ENCODE data around the gene UMODL1. TPM values are rescaled to one million over a fixed set of nuclear protein-coding genes. Genes with fewer than 3 reads are reported as not detected.

UMODL1 gene
- polyA plus RNA-seq, 3 donors from 2014 or later = not detected

DNA sequence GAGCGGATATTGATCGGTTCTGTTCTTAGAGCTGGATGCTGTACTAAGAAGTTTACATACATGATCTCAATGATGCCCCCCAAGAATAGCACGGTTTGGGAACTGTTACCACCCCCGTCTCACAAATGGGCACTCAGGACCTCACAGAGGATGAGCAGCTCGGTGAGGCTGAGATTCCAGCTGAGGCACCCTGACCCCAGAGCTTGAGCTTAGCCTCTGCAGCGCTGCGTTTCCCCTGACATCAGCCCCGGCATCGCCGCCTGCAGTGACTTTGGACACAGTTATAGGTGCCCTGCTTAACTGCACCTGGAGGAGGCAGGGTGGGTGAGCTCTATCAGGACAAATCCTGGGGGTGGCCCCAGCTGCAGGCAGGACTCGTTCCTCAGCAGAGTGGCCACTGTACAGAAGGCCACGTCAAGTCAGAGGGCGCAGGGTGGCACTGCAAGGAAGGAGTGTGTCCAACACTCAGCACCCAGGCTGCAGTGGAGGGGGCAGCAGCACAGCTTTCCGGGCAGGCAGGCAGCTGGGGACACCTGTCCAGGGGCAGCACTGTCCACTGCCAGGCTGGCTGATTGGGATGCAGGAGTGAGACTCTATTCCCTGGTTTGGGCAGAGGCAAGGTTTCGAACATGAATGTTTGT, 82.0 kb downstream of the UMODL1 start:
- no peaks in the 10 kb centered on the region for H3K36me3 Mint-ChIP-seq
- no peaks in the 10 kb centered on the region for H3K9me3 Mint-ChIP-seq
- no peak overlapping the region for H3K4me3 Mint-ChIP-seq
- peaks cover 7 to 9% (median 8%) of the 10 kb centered on the region in 3 donors for H3K27me3 Mint-ChIP-seq (ENCODE audit: low read depth in 3 of 3)
- DNase-seq = no peak
- peaks cover 32 to 42% of the 10 kb centered on the region in 2 donors for H3K4me1 Mint-ChIP-seq
- peak overlapping the region in 2 of 6 donors; percentile 6 to 12 for H3K27ac Mint-ChIP-seq

DNA sequence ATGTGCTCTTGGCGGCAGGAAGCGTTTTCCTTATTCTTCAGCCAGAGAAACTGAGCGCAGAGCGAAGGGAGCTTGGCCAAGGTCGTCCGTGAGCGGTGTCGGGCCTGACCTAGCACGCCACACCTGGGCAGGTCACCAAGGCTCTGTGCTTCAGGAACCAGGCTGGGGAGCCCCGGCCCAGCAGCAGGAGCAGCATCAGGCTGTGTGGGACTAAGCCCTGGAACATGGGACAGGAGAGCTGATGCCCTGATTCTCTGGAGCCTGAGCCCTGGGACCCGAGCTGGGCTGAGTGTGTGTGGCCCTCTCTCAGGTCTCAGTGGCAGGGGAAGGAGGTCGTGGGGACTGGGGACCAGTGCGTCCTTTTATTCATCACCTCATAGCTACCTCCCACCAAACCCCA, 82.6 kb downstream of the UMODL1 start:
- H3K27me3 Mint-ChIP-seq (ENCODE audit: low read depth in 3 of 3) = peaks cover 9 to 12% (median 9%) of the 10 kb centered on the region in 3 donors
- peak overlapping the region in 2 of 6 donors; percentile 12 to 80 for H3K27ac Mint-ChIP-seq
- H3K4me3 Mint-ChIP-seq = peak overlapping the region in 4 of 5 donors; percentile 20 to 79 (median 60)

DNA sequence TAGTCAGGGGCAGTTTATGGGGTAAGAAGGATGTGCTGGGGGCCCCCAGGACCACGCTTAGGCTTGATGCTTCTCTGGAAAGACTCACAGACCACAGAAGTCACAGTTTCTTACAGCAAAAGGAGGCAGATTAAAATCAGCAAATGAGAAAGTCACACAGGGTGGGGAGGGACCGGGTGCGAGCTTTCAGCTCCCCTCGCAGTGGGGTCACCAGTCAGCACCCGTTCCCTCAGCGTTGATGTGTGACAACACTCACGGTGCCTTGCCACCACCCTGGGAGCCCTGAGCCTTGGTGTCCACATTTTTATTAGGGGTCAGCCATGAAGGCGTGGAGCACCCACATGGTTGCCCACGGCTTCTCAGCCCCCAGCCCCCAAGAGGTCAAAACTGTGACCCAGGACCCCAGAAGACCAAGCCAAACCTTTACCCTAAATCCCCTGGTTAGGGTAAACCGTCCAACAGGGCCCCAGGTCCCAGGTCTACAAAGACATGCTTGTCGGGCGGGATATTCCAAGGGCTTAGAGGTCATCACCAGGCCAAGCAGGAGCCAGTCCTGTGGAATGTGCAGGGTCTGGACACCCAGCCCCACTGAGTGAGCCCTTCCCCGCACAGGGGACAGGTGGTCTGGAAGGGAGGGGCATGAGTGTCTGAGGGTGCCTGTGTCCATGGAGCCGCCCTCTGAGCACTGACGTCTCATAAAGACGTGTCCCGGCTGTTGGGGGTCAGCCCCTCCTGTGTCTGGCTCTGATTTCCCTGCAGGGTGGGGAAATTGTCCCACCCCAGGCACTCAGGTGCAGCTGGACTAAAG, 83.3 kb downstream of the UMODL1 start:
- peaks cover 38 to 45% of the 10 kb centered on the region in 2 donors for H3K4me1 Mint-ChIP-seq
- peaks cover 10 to 14% (median 11%) of the 10 kb centered on the region in 3 donors for H3K27me3 Mint-ChIP-seq (ENCODE audit: low read depth in 3 of 3)
- H3K4me3 Mint-ChIP-seq = peak overlapping the region; percentile 20 to 79 (median 50)
- H3K9me3 Mint-ChIP-seq = no peaks in the 10 kb centered on the region
- peak; percentile 33 to 51 (median 45) for DNase-seq
- no peaks in the 10 kb centered on the region for H3K36me3 Mint-ChIP-seq
- H3K27ac Mint-ChIP-seq = peak overlapping the region in 3 of 6 donors; percentile 21 to 80 (median 46)

More for the DNA sequence above, 82.6 kb downstream of the UMODL1 start:
- Mint-ChIP-seq H3K4me1 (peaks cover 33 to 42% of the 10 kb centered on the region in 2 donors), H3K9me3 (no peaks in the 10 kb centered on the region), H3K36me3 (no peaks in the 10 kb centered on the region)
- DNase-seq = no peak

GRCh38 chr21:42155045-42155855, 84.1 kb downstream of the UMODL1 start:
- Mint-ChIP-seq H3K27me3 (ENCODE audit: low read depth in 3 of 3) (peaks cover 10 to 12% (median 12%) of the 10 kb centered on the region in 3 donors), H3K36me3 (no peaks in the 10 kb centered on the region), H3K9me3 (no peaks in the 10 kb centered on the region), H3K27ac (peak overlapping the region in 3 of 6 donors; percentile 21 to 71 (median 22)), H3K4me3 (peak overlapping the region in 3 of 5 donors; percentile 10 to 40 (median 19)), H3K4me1 (peaks cover 43 to 50% of the 10 kb centered on the region in 2 donors)
- peak in 2 of 3 donors; percentile 14 to 27 for DNase-seq

GRCh38 chr21:42156690-42157605, 85.8 kb downstream of the UMODL1 start:
- DNase-seq = no peak
- Mint-ChIP-seq H3K4me1 (peaks cover 52 to 60% of the 10 kb centered on the region in 2 donors), H3K36me3 (no peaks in the 10 kb centered on the region), H3K27me3 (ENCODE audit: low read depth in 3 of 3) (peaks cover 10 to 21% (median 13%) of the 10 kb centered on the region in 3 donors), H3K4me3 (no peak overlapping the region), H3K9me3 (no peaks in the 10 kb centered on the region), H3K27ac (no peak overlapping the region)

DNA sequence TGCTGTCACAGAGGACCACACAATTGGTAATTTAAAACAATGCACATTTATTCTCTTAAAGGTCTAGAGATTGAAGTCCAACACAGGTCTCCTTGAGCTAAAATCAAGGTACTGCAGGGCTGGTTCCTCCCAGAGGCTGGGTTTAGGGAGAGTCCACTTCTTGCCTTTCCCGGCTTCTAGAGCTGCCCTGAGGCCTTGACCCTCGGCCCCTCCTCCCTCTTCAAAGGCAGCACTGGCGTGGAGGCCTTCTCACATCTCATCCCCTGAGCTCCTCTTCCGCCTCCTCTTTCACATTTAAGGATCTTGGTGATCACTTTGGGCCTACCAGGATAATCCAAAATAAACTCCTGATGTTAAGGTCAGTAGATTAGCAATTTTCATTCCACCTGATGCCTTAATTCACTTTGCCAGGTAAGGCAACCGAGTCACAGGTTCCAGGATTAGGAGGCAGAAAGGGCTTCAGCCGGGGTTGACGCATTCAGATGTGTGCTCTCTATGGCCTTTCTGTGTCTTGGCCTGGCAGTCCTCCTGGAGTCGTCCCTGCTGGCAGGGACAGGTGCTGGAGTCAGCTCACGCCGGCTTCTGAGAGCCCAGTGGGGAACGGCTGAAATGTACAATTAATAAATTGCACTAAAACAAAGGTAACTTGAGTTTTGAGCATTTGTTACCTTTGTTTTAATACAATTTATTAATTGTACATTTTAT, 86.6 kb downstream of the UMODL1 start:
- H3K9me3 Mint-ChIP-seq = no peaks in the 10 kb centered on the region
- H3K4me3 Mint-ChIP-seq = no peak overlapping the region
- H3K36me3 Mint-ChIP-seq = no peaks in the 10 kb centered on the region
- no peak overlapping the region for H3K27ac Mint-ChIP-seq
- H3K27me3 Mint-ChIP-seq (ENCODE audit: low read depth in 3 of 3) = peaks cover 10 to 18% (median 15%) of the 10 kb centered on the region in 3 donors
- no peak for DNase-seq
- H3K4me1 Mint-ChIP-seq = peaks cover 55 to 57% of the 10 kb centered on the region in 2 donors

GRCh38 chr21:42158846-42159245, 87.7 kb downstream of the UMODL1 start:
- H3K27me3 Mint-ChIP-seq (ENCODE audit: low read depth in 3 of 3) = peaks cover 10 to 17% (median 14%) of the 10 kb centered on the region in 3 donors
- no peaks in the 10 kb centered on the region for H3K9me3 Mint-ChIP-seq
- H3K4me1 Mint-ChIP-seq = peaks cover 50 to 52% of the 10 kb centered on the region in 2 donors
- H3K36me3 Mint-ChIP-seq = no peaks in the 10 kb centered on the region
- no peak overlapping the region for H3K4me3 Mint-ChIP-seq
- no peak for DNase-seq
- H3K27ac Mint-ChIP-seq = peak overlapping the region in 1 of 6 donors; percentile 66

DNA sequence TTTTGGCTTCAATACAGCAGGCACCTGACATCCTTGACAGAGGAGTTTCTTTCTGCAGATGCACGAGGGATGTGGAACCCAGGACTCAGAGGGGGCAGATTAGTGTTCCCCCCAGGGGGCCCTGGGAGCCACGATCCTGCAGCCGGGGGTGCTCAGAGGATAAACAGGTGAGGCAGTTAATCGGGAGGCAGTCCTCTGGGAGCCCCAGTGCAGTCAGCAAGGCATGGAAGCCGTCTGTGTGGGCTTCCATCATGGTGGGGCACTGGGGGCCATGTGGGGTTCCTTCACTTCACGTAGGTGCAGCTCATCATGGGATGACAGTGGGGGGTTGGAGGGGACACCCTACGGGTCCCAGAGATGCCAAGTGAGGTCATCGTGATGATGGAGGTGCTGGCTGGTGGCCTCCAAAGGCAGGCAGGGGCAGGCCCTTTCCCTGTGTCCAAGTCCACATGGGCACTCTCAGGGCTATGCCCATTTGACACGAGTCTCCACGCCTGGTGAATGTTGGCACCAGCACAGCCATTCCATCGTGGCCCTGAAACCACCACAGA, 88.5 kb downstream of the UMODL1 start:
- no peaks in the 10 kb centered on the region for H3K36me3 Mint-ChIP-seq
- H3K4me1 Mint-ChIP-seq = peaks cover 49 to 50% of the 10 kb centered on the region in 2 donors
- H3K27ac Mint-ChIP-seq = peak overlapping the region in 4 of 6 donors; percentile 31 to 79 (median 56)

GRCh38 chr21:42160111-42160721, 89.1 kb downstream of the UMODL1 start:
- Mint-ChIP-seq H3K4me1 (peaks cover 47 to 49% of the 10 kb centered on the region in 2 donors), H3K36me3 (no peaks in the 10 kb centered on the region), H3K4me3 (peak overlapping the region in 2 of 5 donors; percentile 6 to 38), H3K27me3 (ENCODE audit: low read depth in 3 of 3) (peaks cover 10 to 17% (median 12%) of the 10 kb centered on the region in 3 donors), H3K27ac (peak overlapping the region in 3 of 6 donors; percentile 31 to 79 (median 66)), H3K9me3 (no peaks in the 10 kb centered on the region)
- DNase-seq = peak; percentile 53 to 55 (median 53)

More for the DNA sequence above, 88.5 kb downstream of the UMODL1 start:
- DNase-seq = peak in 1 of 3 donors; percentile 8
- Mint-ChIP-seq H3K9me3 (no peaks in the 10 kb centered on the region), H3K27me3 (ENCODE audit: low read depth in 3 of 3) (peaks cover 10 to 17% (median 12%) of the 10 kb centered on the region in 3 donors), H3K4me3 (peak overlapping the region in 4 of 5 donors; percentile 6 to 44 (median 28))

- Mint-ChIP-seq H3K36me3 (no peaks in the 10 kb centered on the region), H3K9me3 (no peaks in the 10 kb centered on the region), H3K4me3 (no peak overlapping the region), H3K27me3 (ENCODE audit: low read depth in 3 of 3) (peaks cover 7 to 17% (median 11%) of the 10 kb centered on the region in 3 donors), H3K27ac (peak overlapping the region in 1 of 6 donors; percentile 24), H3K4me1 (peaks cover 42 to 44% of the 10 kb centered on the region in 2 donors)
- no peak for DNase-seq
Measured at GRCh38 chr21:42160765-42161164, 89.6 kb downstream of the UMODL1 start.

DNA sequence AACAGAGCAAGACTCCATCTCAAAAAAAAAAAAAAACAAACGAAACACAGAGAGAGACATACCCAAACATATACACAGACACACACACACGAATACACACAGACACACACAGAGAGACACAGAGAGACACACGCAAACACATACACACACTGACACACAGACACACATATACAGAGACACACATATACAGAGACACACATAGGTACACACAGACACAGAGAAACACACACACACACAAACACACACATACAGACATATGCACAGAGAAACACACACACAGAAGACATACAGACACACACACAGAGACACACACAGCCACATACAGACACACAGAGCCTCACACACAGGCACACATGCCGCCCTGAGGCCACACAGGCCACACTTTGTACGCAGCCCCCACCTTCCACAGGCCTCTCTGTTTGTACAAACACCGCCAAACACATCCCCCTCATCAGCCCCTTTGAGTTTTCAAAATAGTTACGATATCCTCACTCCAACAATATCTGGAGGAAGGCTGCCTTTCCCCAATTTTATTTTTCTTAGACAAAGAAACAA, 90.4 kb downstream of the UMODL1 start:
- no peak for DNase-seq
- peak overlapping the region in 3 of 6 donors; percentile 5 to 50 (median 24) for H3K27ac Mint-ChIP-seq

More for the DNA sequence above, 90.4 kb downstream of the UMODL1 start:
- peaks cover 5 to 15% (median 8%) of the 10 kb centered on the region in 3 donors for H3K27me3 Mint-ChIP-seq (ENCODE audit: low read depth in 3 of 3)
- H3K4me3 Mint-ChIP-seq = peak overlapping the region in 2 of 5 donors; percentile 3 to 9
- H3K9me3 Mint-ChIP-seq = no peaks in the 10 kb centered on the region
- H3K36me3 Mint-ChIP-seq = no peaks in the 10 kb centered on the region
- H3K4me1 Mint-ChIP-seq = peaks cover 37 to 39% of the 10 kb centered on the region in 2 donors

Measured in immature natural killer cell (primary cell).